ENCODE measurements around the gene ATF7IP2. TPM values are rescaled to one million over a fixed set of nuclear protein-coding genes. Genes with fewer than 3 reads are reported as not detected.
A peak's percentile ranks its signal among the peaks of the same experiment; 100 is the strongest.

The ATF7IP2 gene
- total RNA-seq, 1 experiment from 2014 or later, result 2.2 TPM

GRCh38 chr16:10520869-10521578 lies 135.2 kb downstream of the ATF7IP2 start:
- in situ Hi-C loops (cut with HindIII; ENCODE audit: low pct_unique_long_range_greater_than_20kb, low sequenced_read_pairs), result no loop called here

GRCh38 chr16:10521681-10522274 lies 135.9 kb downstream of the ATF7IP2 start:
- in situ Hi-C loops (cut with HindIII; ENCODE audit: low pct_unique_long_range_greater_than_20kb, low sequenced_read_pairs), result no loop called here

More at GRCh38 chr16:10520869-10521578, 135.2 kb downstream of the ATF7IP2 start:
- no peak for DNase-seq (ENCODE audit: low read depth, low spot score)

GRCh38 chr16:10522966-10523365 lies 137.1 kb downstream of the ATF7IP2 start:
- in situ Hi-C loops (cut with HindIII; ENCODE audit: low pct_unique_long_range_greater_than_20kb, low sequenced_read_pairs), result no loop called here
- peak; percentile 5 for DNase-seq (ENCODE audit: low read depth, low spot score)

More at GRCh38 chr16:10521681-10522274, 135.9 kb downstream of the ATF7IP2 start:
- peak; percentile 72 for DNase-seq (ENCODE audit: low read depth, low spot score)

GRCh38 chr16:10525214-10525825 lies 139.5 kb downstream of the ATF7IP2 start:
- no peak for DNase-seq (ENCODE audit: low read depth, low spot score)

GRCh38 chr16:10526962-10527361 lies 141.1 kb downstream of the ATF7IP2 start:
- no peak for DNase-seq (ENCODE audit: low read depth, low spot score)
- in situ Hi-C loops (cut with HindIII; ENCODE audit: low pct_unique_long_range_greater_than_20kb, low sequenced_read_pairs), result no loop called here

More at GRCh38 chr16:10525214-10525825, 139.5 kb downstream of the ATF7IP2 start:
- in situ Hi-C loops (cut with HindIII; ENCODE audit: low pct_unique_long_range_greater_than_20kb, low sequenced_read_pairs), result no loop called here

GRCh38 chr16:10528635-10529034 lies 142.8 kb downstream of the ATF7IP2 start:
- DNase-seq (ENCODE audit: low read depth, low spot score), result no peak
- in situ Hi-C loops (cut with HindIII; ENCODE audit: low pct_unique_long_range_greater_than_20kb, low sequenced_read_pairs), result no loop called here

GRCh38 chr16:10529895-10530669 lies 144.2 kb downstream of the ATF7IP2 start:
- in situ Hi-C loops (cut with HindIII; ENCODE audit: low pct_unique_long_range_greater_than_20kb, low sequenced_read_pairs), result no loop called here
- DNase-seq (ENCODE audit: low read depth, low spot score), result no peak

GRCh38 chr16:10530685-10531084 lies 144.8 kb downstream of the ATF7IP2 start:
- no peak for DNase-seq (ENCODE audit: low read depth, low spot score)
- in situ Hi-C loops (cut with HindIII; ENCODE audit: low pct_unique_long_range_greater_than_20kb, low sequenced_read_pairs), result no loop called here

GRCh38 chr16:10531582-10531981 lies 145.7 kb downstream of the ATF7IP2 start:
- no peak for DNase-seq (ENCODE audit: low read depth, low spot score)
- in situ Hi-C loops (cut with HindIII; ENCODE audit: low pct_unique_long_range_greater_than_20kb, low sequenced_read_pairs), result no loop called here

Small RNA genes lying within 50 kb of the gene (small RNA-seq; reads per million reads assigned to genes)
- gene RNU6-633P, result 0 reads per million in 2 experiments

Other genes starting within 250 kb of the ATF7IP2 start
- gene GRIN2A, start 203.6 kb upstream of the ATF7IP2 start, total RNA-seq (2014; rRNA removed; shearing (Covaris generic)), result 0.32 and 1.3 TPM in 2 replicates
- 59.9 and 61.6 TPM in 2 replicates for gene EMP2, start 194.5 kb downstream of the ATF7IP2 start, total RNA-seq (2014; rRNA removed; shearing (Covaris generic))